Measurements from ENCODE around the gene INKA1. TPM values are rescaled to one million over a fixed set of nuclear protein-coding genes. Genes with fewer than 3 reads are reported as not detected.
"Not testable (repeated sequence)": the region's sequence is repeated elsewhere in the genome, so short reads cannot be mapped to it uniquely, and the experiment has no call there.

INKA1 gene
- total and polyA plus RNA-seq, 8 donors, result 1.8 to 15.0 (median 3.9) TPM; not detected in 2

- WGBS, 5 donors, result 91 to 97% (median 94%) methylated on average over 5 of the region's 5 CpGs
- Histone ChIP-seq H3K4me1 (peaks cover 24 to 84% (median 47%) of the 10 kb centered on the region in 4 donors), H3K9me3 (no peaks in the 10 kb centered on the region), H3K27ac (no peak overlapping the region), H3K36me3 (peaks cover 6 to 67% (median 59%) of the 10 kb centered on the region in 4 donors), H3K27me3 (no peaks in the 10 kb centered on the region), H3K4me3 (no peak overlapping the region)
- TF ChIP-seq POLR2AphosphoS5 (IDR thresholded peaks at IDR 0.05) (no peak), POLR2A (IDR thresholded peaks at IDR 0.05) (no peak), CTCF (IDR thresholded peaks at IDR 0.05) (no peak), EP300 (IDR thresholded peaks at IDR 0.05) (no peak)
- DNase-seq, result no peak
- intact Hi-C loops (cut with DNase I; ENCODE audit: low total_unique reads), result no loop called here
These were observed 23.5 kb upstream of the INKA1 start for GRCh38 chr3:49779358-49780079.

GRCh38 chr3:49780080-49780974 lies 22.7 kb upstream of the INKA1 start:
- no peaks in the 10 kb centered on the region for H3K27me3 ChIP-seq
- no peak for DNase-seq
- intact Hi-C loops (cut with DNase I; ENCODE audit: low total_unique reads), result no loop called here
- no peak overlapping the region for H3K4me3 ChIP-seq
- WGBS, 5 donors, result 55 to 64% (median 59%) methylated on average over 4 of the region's 4 CpGs
- peaks cover 6 to 66% (median 57%) of the 10 kb centered on the region in 4 donors for H3K36me3 ChIP-seq
- H3K9me3 ChIP-seq, result no peaks in the 10 kb centered on the region
- peaks cover 33 to 84% (median 51%) of the 10 kb centered on the region in 4 donors for H3K4me1 ChIP-seq
- no peak overlapping the region for H3K27ac ChIP-seq
- no peak for TF ChIP-seq POLR2AphosphoS5 (IDR thresholded peaks at IDR 0.05)
- TF ChIP-seq CTCF (IDR thresholded peaks at IDR 0.05), result no peak
- TF ChIP-seq POLR2A (IDR thresholded peaks at IDR 0.05), result no peak
- TF ChIP-seq EP300 (IDR thresholded peaks at IDR 0.05), result no peak

GRCh38 chr3:49780975-49781365 lies 22.1 kb upstream of the INKA1 start:
- H3K9me3 ChIP-seq; H3K27me3 ChIP-seq; H3K4me3 ChIP-seq; H3K27ac ChIP-seq; intact Hi-C loops (cut with DNase I; ENCODE audit: low total_unique reads); DNase-seq: not testable (repeated sequence)
- 78 to 92% (median 88%) methylated on average over 9 of the region's 9 CpGs for WGBS, 5 donors
- Histone ChIP-seq H3K36me3 (peaks cover 6 to 63% (median 55%) of the 10 kb centered on the region in 4 donors), H3K4me1 (peaks cover 34 to 82% (median 53%) of the 10 kb centered on the region in 4 donors)

GRCh38 chr3:49781415-49782199 lies 21.5 kb upstream of the INKA1 start:
- H3K27me3 ChIP-seq, result no peaks in the 10 kb centered on the region
- no peaks in the 10 kb centered on the region for H3K9me3 ChIP-seq
- no peak for DNase-seq
- intact Hi-C loops (cut with DNase I; ENCODE audit: low total_unique reads), result no loop called here
- WGBS, 5 donors, result 74 to 87% (median 80%) methylated on average over 4 to 5 of the region's 5 CpGs
- H3K36me3 ChIP-seq, result peaks cover 6 to 61% (median 53%) of the 10 kb centered on the region in 4 donors
- H3K4me1 ChIP-seq, result peaks cover 34 to 76% (median 53%) of the 10 kb centered on the region in 4 donors
- no peak overlapping the region for H3K4me3 ChIP-seq
- H3K27ac ChIP-seq, result no peak overlapping the region
- no peak for TF ChIP-seq POLR2A (IDR thresholded peaks at IDR 0.05)
- no peak for TF ChIP-seq POLR2AphosphoS5 (IDR thresholded peaks at IDR 0.05)
- no peak for TF ChIP-seq EP300 (IDR thresholded peaks at IDR 0.05)

- intact Hi-C loops (cut with DNase I; ENCODE audit: low total_unique reads); H3K27ac ChIP-seq; DNase-seq: not testable (repeated sequence)
These were observed 20.8 kb upstream of the INKA1 start for GRCh38 chr3:49782277-49782676.

More at GRCh38 chr3:49782277-49782676, 20.8 kb upstream of the INKA1 start:
- not testable (repeated sequence) for H3K9me3 ChIP-seq, H3K4me3 ChIP-seq, H3K27me3 ChIP-seq
- Histone ChIP-seq H3K36me3 (peaks cover 0 to 54% (median 46%) of the 10 kb centered on the region in 4 donors), H3K4me1 (peaks cover 40 to 80% (median 60%) of the 10 kb centered on the region in 4 donors)
- 91 to 97% (median 96%) methylated on average over 9 of the region's 9 CpGs for WGBS, 5 donors

Data from stomach (tissue), 9 donors.